ENCODE data around the gene OCSTAMP.

The OCSTAMP gene

DNA sequence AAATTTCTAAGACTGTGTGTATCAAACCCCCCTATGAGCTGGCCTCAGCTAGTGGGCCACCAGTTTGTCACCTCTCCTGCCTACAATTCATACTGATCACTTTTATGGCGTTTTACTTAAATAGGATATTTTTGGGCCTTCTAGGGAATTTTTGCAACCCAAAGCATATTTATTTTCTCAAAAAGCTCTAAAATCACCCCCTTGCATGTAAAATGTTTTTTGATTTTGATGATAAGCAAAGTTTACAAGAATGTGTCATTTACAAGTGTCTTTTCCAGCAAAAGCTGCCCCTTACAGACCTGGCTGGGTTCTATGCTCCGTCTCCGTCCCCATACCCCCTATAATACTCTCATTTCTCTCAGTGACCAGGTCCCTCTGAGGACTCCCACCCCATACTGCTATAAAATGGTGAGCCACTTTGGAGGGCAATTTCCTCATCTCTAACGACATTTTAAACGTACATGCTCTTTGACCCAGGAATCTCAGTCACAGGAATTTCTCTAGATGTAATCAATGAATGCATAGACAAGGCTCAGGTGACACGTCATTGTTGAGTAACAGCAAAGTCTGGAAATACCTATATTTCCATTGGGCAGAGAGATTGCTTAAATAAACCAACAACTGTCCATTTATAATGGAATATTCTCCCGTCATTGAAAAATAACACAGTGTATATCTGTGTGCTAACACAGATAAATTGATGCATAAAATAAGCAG lies 13.9 kb upstream of the OCSTAMP start:
- no peaks in the 10 kb centered on the region for H3K9me3 ChIP-seq (ENCODE audit: control insufficient read depth, low read length)
- no peak overlapping the region for H3K4me2 ChIP-seq (ENCODE audit: low read length)
- H3K9ac ChIP-seq = no peak overlapping the region
- H3K27me3 ChIP-seq (ENCODE audit: control insufficient read depth, insufficient read depth, low read length) = no peaks in the 10 kb centered on the region
- TF ChIP-seq, protein P1, sequence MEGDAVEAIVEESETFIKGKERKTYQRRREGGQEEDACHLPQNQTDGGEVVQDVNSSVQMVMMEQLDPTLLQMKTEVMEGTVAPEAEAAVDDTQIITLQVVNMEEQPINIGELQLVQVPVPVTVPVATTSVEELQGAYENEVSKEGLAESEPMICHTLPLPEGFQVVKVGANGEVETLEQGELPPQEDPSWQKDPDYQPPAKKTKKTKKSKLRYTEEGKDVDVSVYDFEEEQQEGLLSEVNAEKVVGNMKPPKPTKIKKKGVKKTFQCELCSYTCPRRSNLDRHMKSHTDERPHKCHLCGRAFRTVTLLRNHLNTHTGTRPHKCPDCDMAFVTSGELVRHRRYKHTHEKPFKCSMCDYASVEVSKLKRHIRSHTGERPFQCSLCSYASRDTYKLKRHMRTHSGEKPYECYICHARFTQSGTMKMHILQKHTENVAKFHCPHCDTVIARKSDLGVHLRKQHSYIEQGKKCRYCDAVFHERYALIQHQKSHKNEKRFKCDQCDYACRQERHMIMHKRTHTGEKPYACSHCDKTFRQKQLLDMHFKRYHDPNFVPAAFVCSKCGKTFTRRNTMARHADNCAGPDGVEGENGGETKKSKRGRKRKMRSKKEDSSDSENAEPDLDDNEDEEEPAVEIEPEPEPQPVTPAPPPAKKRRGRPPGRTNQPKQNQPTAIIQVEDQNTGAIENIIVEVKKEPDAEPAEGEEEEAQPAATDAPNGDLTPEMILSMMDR (IDR thresholded peaks at IDR 0.05) = no peak
- no peak overlapping the region for H3K4me3 ChIP-seq (ENCODE audit: low read depth, low read length)
- no peaks in the 10 kb centered on the region for H3K79me2 ChIP-seq
- no peak overlapping the region for H3K27ac ChIP-seq
- H2AFZ ChIP-seq = no peak overlapping the region
- H3K4me1 ChIP-seq = peaks cover 14% of the 10 kb centered on the region
- H3K36me3 ChIP-seq (ENCODE audit: control insufficient read depth, insufficient read depth, low read length) = no peaks in the 10 kb centered on the region

DNA sequence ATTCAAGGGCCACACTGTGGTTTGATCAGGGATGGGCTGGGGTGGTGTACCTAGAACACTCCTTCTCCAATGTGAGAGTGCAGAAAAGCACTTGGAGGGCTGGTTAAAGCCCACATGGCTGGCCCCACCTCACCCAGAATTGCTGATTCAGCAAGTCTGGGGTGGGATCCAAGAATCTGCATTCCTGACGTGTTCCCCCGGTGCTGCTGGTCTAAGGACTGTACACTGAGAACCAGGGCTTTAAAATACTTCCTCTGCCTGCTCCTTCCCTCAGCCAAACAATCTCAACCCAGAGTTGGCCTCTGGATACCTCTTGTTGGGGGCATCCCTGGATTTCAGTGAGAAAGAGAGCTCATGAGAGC lies 13.4 kb upstream of the OCSTAMP start:
- Histone ChIP-seq H3K9me3 (ENCODE audit: control insufficient read depth, low read length) (no peaks in the 10 kb centered on the region), H3K36me3 (ENCODE audit: control insufficient read depth, insufficient read depth, low read length) (no peaks in the 10 kb centered on the region), H2AFZ (no peak overlapping the region), H3K9ac (no peak overlapping the region), H3K79me2 (no peaks in the 10 kb centered on the region), H3K4me1 (peaks cover 9% of the 10 kb centered on the region), H3K27me3 (ENCODE audit: control insufficient read depth, insufficient read depth, low read length) (no peaks in the 10 kb centered on the region), H3K4me3 (ENCODE audit: low read depth, low read length) (no peak overlapping the region), H3K27ac (no peak overlapping the region), H3K4me2 (ENCODE audit: low read length) (no peak overlapping the region)
- TF ChIP-seq, protein P1 (IDR thresholded peaks at IDR 0.05) = no peak

DNA sequence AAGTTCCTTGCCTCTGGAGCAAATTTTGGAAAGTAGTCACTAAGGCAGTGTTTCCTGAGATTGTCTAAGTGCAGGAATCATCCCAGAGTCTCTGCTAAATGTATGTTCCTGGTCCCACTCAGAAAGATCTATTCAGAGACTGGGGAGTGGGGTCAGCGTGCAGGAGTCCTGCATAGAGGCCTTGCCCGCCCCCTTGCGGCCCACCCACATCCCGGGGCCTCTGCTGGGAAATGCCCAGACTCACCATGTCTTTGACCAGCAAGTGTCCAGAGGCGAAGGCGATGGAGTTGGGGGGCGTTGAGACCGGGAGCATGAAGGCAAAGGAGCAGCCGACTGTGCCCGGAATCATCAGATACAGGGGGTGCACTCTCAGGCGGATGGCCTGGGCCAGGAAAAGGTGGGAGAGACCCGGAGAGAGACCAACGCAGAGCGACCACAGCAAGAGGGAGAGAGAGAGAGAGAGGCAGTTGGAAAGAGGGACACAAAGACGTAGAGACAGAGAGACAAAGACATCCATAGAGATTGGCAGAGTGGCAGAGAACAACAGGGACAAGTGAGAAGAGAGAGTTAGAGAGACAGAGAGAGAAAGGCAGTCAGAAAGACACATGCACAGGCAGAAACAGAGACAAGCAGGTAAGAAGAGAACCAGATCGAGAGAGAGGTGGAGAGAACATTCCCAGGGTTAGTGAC lies 12.9 kb upstream of the OCSTAMP start:
- peaks cover 5% of the 10 kb centered on the region for H3K4me1 ChIP-seq
- H3K79me2 ChIP-seq = no peaks in the 10 kb centered on the region
- TF ChIP-seq, protein P1 (IDR thresholded peaks at IDR 0.05) = no peak
- H3K27me3 ChIP-seq (ENCODE audit: control insufficient read depth, insufficient read depth, low read length) = no peaks in the 10 kb centered on the region
- H3K9me3 ChIP-seq (ENCODE audit: control insufficient read depth, low read length) = no peaks in the 10 kb centered on the region
- no peak overlapping the region for H3K27ac ChIP-seq
- H2AFZ ChIP-seq = peak overlapping the region; percentile 94
- no peak overlapping the region for H3K9ac ChIP-seq
- no peaks in the 10 kb centered on the region for H3K36me3 ChIP-seq (ENCODE audit: control insufficient read depth, insufficient read depth, low read length)
- peak overlapping the region; percentile 27 for H3K4me3 ChIP-seq (ENCODE audit: low read depth, low read length)
- H3K4me2 ChIP-seq (ENCODE audit: low read length) = peak overlapping the region; percentile 62

DNA sequence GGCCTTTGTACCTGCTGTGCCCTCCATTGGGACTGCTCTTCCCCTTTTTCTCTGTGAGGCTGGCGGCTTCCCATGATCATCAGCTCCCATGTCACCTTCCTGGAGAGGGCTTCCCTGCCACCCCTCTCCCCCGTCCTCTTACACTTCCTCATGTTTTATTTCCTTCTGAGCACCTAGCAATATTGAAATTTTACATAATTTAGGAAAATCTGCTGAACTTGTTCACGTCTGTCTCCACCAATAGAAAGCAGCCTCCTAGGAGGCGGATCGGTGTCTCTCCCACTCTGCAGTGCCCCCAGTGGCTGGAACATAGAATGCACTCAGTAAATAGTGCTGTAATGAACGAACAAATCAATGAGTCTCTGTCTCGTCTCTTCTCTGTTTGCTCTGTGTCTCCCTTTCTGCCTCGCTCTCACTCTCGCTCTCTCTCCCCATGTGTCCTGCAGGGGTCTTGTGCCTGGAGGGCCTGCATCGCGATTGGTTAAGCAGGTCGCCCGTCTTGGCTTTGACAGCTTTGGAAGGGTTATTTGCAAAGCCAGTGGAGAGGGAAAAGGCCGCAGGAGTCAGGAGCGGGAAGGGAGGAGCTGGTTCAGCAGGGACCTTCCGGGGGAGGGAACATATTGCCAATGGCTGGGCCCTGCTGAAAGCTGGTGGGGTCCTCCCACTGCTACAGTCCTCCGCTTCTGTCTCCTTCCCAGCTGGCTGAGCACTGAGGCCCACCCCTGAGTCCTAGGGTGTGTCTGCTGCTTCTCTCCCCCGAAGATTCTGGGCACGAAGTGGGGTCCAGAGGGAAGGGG lies 12.1 kb upstream of the OCSTAMP start:
- Histone ChIP-seq H3K9ac (no peak overlapping the region), H3K27ac (no peak overlapping the region)

More for the DNA sequence above, 12.1 kb upstream of the OCSTAMP start:
- TF ChIP-seq, protein P1 (IDR thresholded peaks at IDR 0.05) = peak; percentile 96
- Histone ChIP-seq H3K36me3 (ENCODE audit: control insufficient read depth, insufficient read depth, low read length) (no peaks in the 10 kb centered on the region), H3K27me3 (ENCODE audit: control insufficient read depth, insufficient read depth, low read length) (no peaks in the 10 kb centered on the region), H3K79me2 (no peaks in the 10 kb centered on the region), H3K4me2 (ENCODE audit: low read length) (peak overlapping the region; percentile 62), H2AFZ (peak overlapping the region; percentile 94), H3K9me3 (ENCODE audit: control insufficient read depth, low read length) (no peaks in the 10 kb centered on the region), H3K4me3 (ENCODE audit: low read depth, low read length) (peak overlapping the region; percentile 27), H3K4me1 (peaks cover 5% of the 10 kb centered on the region)
